HepG2 (cell line): ENCODE results near the gene GLS2. TPM values are rescaled to one million over a fixed set of nuclear protein-coding genes. Genes with fewer than 3 reads are reported as not detected.

ENCODE experiments used
- AGO1 ChIP-seq: fragments of 200-400 bp; formaldehyde crosslinking; IDR thresholded peaks from 2 replicates; pipeline ENCODE4 v1.6.1; 2017; ENCODE audit warnings: mild to moderate bottlenecking, low read depth, low read length, moderate library complexity; ENCODE audit not compliant: poor library complexity, severe bottlenecking
- FOXC1 ChIP-seq: sonication (generic); formaldehyde crosslinking; IDR thresholded peaks from 2 replicates; pipeline ENCODE4 v1.8.0; 2022; ENCODE audit warnings: mild to moderate bottlenecking, missing genetic modification reagents, borderline replicate concordance
- JARID2 ChIP-seq: sonication (generic); formaldehyde crosslinking; IDR thresholded peaks from 2 replicates; pipeline ENCODE4 v1.8.1; 2023; ENCODE audit warnings: missing genetic modification reagents, inconsistent platforms; ENCODE audit not compliant: insufficient replicate concordance
- STAG1 ChIP-seq: sonication (generic); formaldehyde crosslinking; IDR thresholded peaks from 2 replicates; pipeline ENCODE4 v1.4.0; 2020; ENCODE audit warnings: missing genetic modification reagents
- ZNF142 ChIP-seq: sonication (generic); formaldehyde crosslinking; IDR thresholded peaks from 2 replicates; pipeline ENCODE4 v1.4.0; 2020; ENCODE audit warnings: missing genetic modification reagents
- ZNF501 ChIP-seq: sonication (generic); formaldehyde crosslinking; IDR thresholded peaks from 2 replicates; pipeline ENCODE4 v1.5.1; 2020; ENCODE audit warnings: mild to moderate bottlenecking, moderate library complexity, missing genetic modification reagents
- ZNF567 ChIP-seq: sonication (generic); formaldehyde crosslinking; IDR thresholded peaks from 2 replicates; pipeline ENCODE4 v1.8.1; 2023; ENCODE audit warnings: mild to moderate bottlenecking, missing genetic modification reagents, borderline replicate concordance
- ZNF672 ChIP-seq: sonication (generic); formaldehyde crosslinking; IDR thresholded peaks from 2 replicates; pipeline ENCODE4 v1.8.1; 2022; ENCODE audit warnings: missing genetic modification reagents
- ZNF768 ChIP-seq: sonication (generic); formaldehyde crosslinking; IDR thresholded peaks from 2 replicates; pipeline ENCODE4 v1.4.0; 2020; ENCODE audit warnings: missing genetic modification reagents
- polyA plus RNA-seq, 8 experiments: library from polyadenylated mRNA; depleted of rRNA in 3 of 8; stranded (reverse) in 7 of 8; unstranded in 1 of 8; fragments of >200 nt; fragmentation: Illumina TruSeq in 4 of 8; extraction: Trizol in 4 of 8; gene quantifications; 2 replicates each; pipeline versions ENCODE4 v1.2.1 to v1.2.3, GENCODE V29; 2011 to 2016; ENCODE audit warnings: low read depth in 4 of 8, missing spikeins in 1 of 8, mixed read lengths in 1 of 8; ENCODE audit not compliant: insufficient read depth in 1 of 8
- total RNA-seq, 5 experiments: library from RNA; depleted of rRNA; stranded (reverse); fragments of >200 nt; fragmentation: Illumina TruSeq; extraction: Trizol; gene quantifications; 2 replicates each; pipeline ENCODE4 v1.2.3, GENCODE V29; 2016; ENCODE audit warnings: low read depth in 1 of 5
- TF ChIP-seq, protein P1 (sequence below), 2 experiments: fragments of 450-650 bp in 1 of 2; sonication (generic) in 1 of 2; formaldehyde crosslinking in 1 of 2; IDR thresholded peaks; 2 replicates each; pipeline versions ENCODE4 v1.6.1 to v1.8.0; 2016 to 2022; ENCODE audit warnings: antibody characterized with exemption in 1 of 2, mild to moderate bottlenecking in 1 of 2, missing genetic modification reagents in 1 of 2

The GLS2 gene
- total and polyA plus RNA-seq, 2 of the 13 experiments (the other 11 are each of a cell fraction or from before 2014, with no cell fraction given), result 8.6 to 12.2 TPM

DNA sequence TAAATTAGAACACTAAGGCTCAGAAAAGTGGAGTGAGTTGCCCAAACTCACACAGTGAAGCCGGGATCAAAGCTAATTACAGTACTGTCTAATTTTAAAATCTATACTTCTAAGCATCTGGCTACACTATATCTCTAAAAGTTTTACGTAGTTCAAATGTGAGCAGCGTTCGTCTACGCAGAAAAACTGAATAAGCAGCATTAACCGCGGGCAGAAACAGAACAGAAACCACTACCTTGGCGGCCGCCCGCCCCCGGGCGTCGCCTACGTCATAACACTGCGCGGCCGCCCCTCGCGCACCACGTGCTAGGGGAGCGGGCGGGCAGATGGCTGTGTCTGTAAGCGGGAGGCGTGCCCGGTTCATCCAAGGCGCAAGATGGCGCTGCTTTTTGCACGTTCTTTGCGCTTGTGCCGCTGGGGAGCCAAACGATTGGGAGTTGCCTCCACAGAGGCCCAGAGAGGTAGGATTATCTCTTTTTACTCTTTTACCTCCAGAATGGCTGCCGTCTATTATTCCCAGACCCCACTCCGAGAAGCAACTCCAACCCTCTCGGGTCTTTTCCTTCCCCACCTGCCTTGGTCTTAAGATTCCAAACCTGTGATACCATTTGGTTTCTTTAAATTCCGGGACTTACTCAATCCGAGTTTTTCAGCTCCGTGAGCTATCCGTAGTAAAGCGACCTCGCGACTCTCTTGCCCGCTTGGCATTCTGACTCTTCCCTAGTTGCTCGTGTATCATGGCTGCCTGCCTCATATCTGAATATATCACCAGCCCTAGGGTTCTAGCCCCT, 19.6 kb downstream of the GLS2 start, which contains the start of gene SPRYD4 (continued):
- TF ChIP-seq ZNF142 (peak; percentile 33; the same call in 1 of the 2 replicates), ZNF501 (CRISPR knock-in tag) (peak; percentile 92), AGO1 (peak; percentile 75), ZNF567 (CRISPR knock-in tag) (no peak), ZNF768 (peak; percentile 51; the same call in 1 of the 2 replicates), STAG1 (0 out of 2 replicates have a peak, but pooled peaks have one; percentile 17), FOXC1 (CRISPR knock-in tag) (peak; percentile 91; the same call in 1 of the 2 replicates), JARID2 (CRISPR knock-in tag) (peak; percentile 33), ZNF672 (CRISPR knock-in tag) (0 out of 2 replicates have a peak, but pooled peaks have one; percentile 48)
- TF ChIP-seq, protein P1, sequence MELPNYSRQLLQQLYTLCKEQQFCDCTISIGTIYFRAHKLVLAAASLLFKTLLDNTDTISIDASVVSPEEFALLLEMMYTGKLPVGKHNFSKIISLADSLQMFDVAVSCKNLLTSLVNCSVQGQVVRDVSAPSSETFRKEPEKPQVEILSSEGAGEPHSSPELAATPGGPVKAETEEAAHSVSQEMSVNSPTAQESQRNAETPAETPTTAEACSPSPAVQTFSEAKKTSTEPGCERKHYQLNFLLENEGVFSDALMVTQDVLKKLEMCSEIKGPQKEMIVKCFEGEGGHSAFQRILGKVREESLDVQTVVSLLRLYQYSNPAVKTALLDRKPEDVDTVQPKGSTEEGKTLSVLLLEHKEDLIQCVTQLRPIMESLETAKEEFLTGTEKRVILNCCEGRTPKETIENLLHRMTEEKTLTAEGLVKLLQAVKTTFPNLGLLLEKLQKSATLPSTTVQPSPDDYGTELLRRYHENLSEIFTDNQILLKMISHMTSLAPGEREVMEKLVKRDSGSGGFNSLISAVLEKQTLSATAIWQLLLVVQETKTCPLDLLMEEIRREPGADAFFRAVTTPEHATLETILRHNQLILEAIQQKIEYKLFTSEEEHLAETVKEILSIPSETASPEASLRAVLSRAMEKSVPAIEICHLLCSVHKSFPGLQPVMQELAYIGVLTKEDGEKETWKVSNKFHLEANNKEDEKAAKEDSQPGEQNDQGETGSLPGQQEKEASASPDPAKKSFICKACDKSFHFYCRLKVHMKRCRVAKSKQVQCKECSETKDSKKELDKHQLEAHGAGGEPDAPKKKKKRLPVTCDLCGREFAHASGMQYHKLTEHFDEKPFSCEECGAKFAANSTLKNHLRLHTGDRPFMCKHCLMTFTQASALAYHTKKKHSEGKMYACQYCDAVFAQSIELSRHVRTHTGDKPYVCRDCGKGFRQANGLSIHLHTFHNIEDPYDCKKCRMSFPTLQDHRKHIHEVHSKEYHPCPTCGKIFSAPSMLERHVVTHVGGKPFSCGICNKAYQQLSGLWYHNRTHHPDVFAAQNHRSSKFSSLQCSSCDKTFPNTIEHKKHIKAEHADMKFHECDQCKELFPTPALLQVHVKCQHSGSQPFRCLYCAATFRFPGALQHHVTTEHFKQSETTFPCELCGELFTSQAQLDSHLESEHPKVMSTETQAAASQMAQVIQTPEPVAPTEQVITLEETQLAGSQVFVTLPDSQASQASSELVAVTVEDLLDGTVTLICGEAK (IDR thresholded peaks at IDR 0.05), result no peak
- TF ChIP-seq, protein P1 (CRISPR knock-in tag; IDR thresholded peaks at IDR 0.05), result peak; percentile 85
